ENCODE data around the gene KRT85.

GRCh38 chr12:52377266-52377665 is 10.0 kb upstream of the KRT85 start:
- TF ChIP-seq CTCF (conservative IDR thresholded peaks at IDR 0.05; ENCODE audit: low read length) (no peak), EZH2phosphoT487 (IDR thresholded peaks at IDR 0.05; ENCODE audit: borderline replicate concordance, low read depth, low read length) (no peak)
